Muscle layer of colon (tissue), 2 donors: ENCODE measurements around the gene STX18.

Experiments
- H3K27ac ChIP-seq: one replicate; pipeline ENCODE4 v1.7.0; 2013; ENCODE audit warnings: low read depth, mild to moderate bottlenecking, low read length, moderate library complexity
- H3K27me3 ChIP-seq, 2 donors: one replicate each; pipeline ENCODE4 v1.7.0; 2013; ENCODE audit warnings: low read length in 2 of 2, mild to moderate bottlenecking in 2 of 2; ENCODE audit not compliant: insufficient read depth in 2 of 2, control insufficient read depth in 1 of 2
- H3K36me3 ChIP-seq: one replicate; pipeline ENCODE4 v1.7.0; 2013; ENCODE audit warnings: mild to moderate bottlenecking, low read length; ENCODE audit not compliant: insufficient read depth
- H3K4me1 ChIP-seq: one replicate; pipeline ENCODE4 v1.7.0; 2013; ENCODE audit warnings: mild to moderate bottlenecking, low read length; ENCODE audit not compliant: insufficient read depth
- H3K4me3 ChIP-seq, 2 donors: one replicate each; pipeline ENCODE4 v1.7.0; 2013; ENCODE audit warnings: low read length in 2 of 2, low read depth in 1 of 2, mild to moderate bottlenecking in 1 of 2, moderate library complexity in 1 of 2
- H3K9ac ChIP-seq: one replicate; pipeline ENCODE4 v1.7.0; 2013; ENCODE audit warnings: low read length
- H3K9me3 ChIP-seq: one replicate; pipeline ENCODE4 v1.7.0; 2013; ENCODE audit warnings: mild to moderate bottlenecking, low read length
- donor health status: abdominal sarcoma.
- donor health status: Adenocarcinoma of cecum.

The STX18 gene

DNA sequence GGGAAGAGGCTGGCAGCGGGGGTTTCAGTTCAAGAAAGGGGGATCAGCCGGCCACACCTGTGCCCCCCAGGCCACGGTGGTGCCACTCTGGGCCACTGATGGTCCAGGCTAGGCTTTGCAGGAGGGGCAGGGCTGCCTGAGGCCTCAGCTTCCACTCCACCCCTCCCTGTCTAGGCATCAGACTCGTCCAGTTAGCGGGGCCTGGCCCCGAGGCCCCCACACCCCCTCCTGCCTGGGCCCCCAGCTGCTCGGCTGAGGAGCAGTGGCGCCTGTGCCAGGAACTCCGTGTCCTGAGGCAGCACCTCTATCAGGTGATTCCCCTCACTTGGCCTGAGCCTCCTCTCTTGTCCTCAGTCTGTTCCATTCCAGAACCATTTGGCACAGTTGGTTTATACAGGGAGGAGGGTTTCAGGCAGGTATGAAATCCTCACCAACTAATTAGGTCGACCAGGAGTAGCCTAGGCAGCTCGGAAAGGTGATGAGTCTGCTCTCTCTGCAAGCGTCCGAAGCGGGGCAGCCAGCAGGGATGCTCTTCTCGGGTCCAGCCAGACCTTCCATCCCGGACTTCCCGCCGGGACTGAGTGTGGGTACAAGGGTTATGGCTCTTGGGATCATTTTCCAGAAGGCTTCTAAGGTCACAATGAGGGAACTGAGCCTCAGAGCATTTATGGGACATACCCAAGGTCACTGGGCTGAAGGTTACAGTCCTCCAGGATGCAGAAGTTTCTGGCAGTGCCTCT is 152.8 kb downstream of the STX18 start:
- Histone ChIP-seq H3K36me3 (no peaks in the 10 kb centered on the region), H3K27me3 (peaks cover 0 to 68% of the 10 kb centered on the region in 2 donors), H3K4me1 (no peaks in the 10 kb centered on the region), H3K27ac (no peak overlapping the region), H3K9me3 (no peaks in the 10 kb centered on the region), H3K9ac (no peak overlapping the region), H3K4me3 (no peak overlapping the region)

DNA sequence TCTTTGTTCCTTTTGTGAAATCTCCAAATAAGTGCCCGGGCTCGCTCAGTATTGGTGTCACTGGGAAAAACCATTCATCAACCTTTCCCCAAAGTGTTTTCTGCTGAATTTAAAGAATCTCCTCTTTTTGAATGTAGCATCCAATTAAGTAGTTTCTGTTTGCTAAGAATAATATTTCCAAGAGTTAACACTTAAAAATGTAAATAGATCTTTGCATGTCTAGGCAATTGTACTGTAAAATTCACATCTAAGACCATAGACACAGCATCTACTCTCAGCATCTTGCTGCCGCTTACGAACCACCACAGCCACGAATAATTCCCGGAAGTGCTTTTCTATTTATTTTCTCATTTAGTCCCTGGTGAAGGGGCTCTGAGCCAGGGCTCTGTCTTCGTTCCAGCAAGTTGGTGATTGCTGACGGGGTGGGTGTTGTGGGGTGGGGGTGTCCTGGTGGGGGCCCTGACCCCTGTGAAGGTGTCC is 153.5 kb downstream of the STX18 start:
- Histone ChIP-seq H3K4me3 (no peak overlapping the region), H3K9me3 (no peaks in the 10 kb centered on the region)

DNA sequence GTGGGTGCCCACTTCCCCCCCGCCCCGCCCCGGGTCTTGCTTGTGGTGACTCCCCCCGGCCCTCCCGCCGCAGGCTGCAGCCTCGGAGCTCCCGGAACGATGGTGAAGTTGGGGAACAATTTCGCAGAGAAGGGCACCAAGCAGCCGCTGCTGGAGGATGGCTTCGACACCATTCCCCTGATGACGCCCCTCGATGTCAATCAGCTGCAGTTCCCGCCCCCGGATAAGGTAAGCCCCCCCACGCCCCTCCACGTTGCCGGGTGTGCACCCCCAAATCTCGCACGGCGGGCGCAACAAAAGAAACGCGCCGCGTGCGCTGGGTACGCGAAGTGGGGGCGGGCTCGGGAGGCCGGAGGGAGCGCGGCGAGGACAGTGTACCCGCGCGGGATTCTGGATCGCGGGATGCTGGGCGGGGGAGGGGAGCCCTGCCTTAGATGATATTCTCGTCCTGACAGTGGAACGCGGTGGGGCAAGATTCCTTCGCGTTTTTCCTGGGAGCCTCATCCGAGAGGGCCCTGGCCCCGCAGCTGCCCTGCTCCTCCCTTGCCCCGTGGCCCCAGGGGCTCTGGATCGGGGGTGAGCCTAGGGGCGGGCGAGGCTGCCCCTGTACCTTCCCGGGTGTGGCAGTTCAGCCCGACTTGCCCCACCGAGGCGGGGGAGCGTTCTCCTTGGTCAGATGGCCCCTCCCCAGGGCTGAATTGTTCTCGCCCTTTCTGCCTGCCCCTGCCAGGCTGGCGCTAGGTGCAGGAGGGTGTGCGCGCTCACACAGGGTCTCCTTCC is 154.1 kb downstream of the STX18 start:
- Histone ChIP-seq H3K4me1 (no peaks in the 10 kb centered on the region), H3K27ac (no peak overlapping the region), H3K36me3 (no peaks in the 10 kb centered on the region), H3K27me3 (peaks cover 0 to 67% of the 10 kb centered on the region in 2 donors), H3K9ac (no peak overlapping the region), H3K4me3 (peak overlapping the region in 1 of 2 donors; percentile 14), H3K9me3 (no peaks in the 10 kb centered on the region)

More for the DNA sequence above, 153.5 kb downstream of the STX18 start:
- Histone ChIP-seq H3K36me3 (no peaks in the 10 kb centered on the region), H3K27me3 (peaks cover 0 to 67% of the 10 kb centered on the region in 2 donors), H3K27ac (no peak overlapping the region), H3K9ac (no peak overlapping the region), H3K4me1 (no peaks in the 10 kb centered on the region)

DNA sequence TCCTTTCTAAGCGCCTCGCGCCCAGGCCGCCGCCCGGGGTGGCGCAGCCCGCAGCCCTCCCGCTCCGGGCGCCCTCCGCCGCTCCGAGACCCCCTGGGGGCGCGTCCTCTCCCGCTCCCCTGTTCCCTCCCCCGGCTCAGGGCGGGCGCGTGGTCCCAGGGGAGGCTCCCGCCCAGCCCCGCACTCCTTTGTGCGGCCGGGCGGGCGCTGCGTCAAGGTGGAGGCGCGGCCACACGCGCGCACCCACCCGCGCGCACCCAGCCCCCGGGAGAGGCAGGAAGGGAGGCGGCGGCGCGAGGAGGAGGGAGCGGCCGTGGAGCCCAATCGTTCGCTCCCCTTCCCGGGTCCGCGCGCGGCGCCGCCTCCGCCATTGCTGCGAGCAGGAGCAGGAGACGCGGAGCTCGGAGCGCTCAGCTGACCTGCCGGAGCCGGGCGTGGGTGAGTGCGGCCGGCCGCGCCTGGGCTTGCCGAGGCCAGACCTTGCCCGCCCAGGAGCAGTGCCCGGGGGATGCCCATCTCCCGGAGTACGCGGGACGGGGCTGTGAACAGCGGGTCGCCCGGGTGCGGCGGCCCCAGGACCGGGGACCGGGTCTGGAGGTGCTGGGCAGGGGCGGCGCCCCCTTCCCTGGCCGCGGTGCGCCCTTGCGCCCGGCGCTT is 155.0 kb downstream of the STX18 start, which contains the start of gene NSG1:
NSG1 (plus strand) TSS at position 367 of the 657 bp plus-strand sequence. CDS start 528 bp downstream, outside the sequence.
- Histone ChIP-seq H3K9ac (no peak within 1 kb of the TSS), H3K4me1 (no peaks in the 10 kb centered on the region), H3K36me3 (no peaks in the 10 kb centered on the region), H3K4me3 (peak within 1 kb of the TSS in 1 of 2 donors; percentile 42), H3K9me3 (no peaks in the 10 kb centered on the region), H3K27ac (no peak within 1 kb of the TSS), H3K27me3 (peaks cover 0 to 63% of the 10 kb centered on the region in 2 donors)

- peak overlapping the region in 1 of 2 donors; percentile 42 for H3K4me3 ChIP-seq
- H3K36me3 ChIP-seq: no peaks in the 10 kb centered on the region
- H3K9me3 ChIP-seq: no peaks in the 10 kb centered on the region
- H3K27me3 ChIP-seq: peaks cover 0 to 63% of the 10 kb centered on the region in 2 donors
- no peaks in the 10 kb centered on the region for H3K4me1 ChIP-seq
- no peak overlapping the region for H3K27ac ChIP-seq
- no peak overlapping the region for H3K9ac ChIP-seq
Measured at GRCh38 chr4:4386296-4386735, 155.5 kb downstream of the STX18 start.

DNA sequence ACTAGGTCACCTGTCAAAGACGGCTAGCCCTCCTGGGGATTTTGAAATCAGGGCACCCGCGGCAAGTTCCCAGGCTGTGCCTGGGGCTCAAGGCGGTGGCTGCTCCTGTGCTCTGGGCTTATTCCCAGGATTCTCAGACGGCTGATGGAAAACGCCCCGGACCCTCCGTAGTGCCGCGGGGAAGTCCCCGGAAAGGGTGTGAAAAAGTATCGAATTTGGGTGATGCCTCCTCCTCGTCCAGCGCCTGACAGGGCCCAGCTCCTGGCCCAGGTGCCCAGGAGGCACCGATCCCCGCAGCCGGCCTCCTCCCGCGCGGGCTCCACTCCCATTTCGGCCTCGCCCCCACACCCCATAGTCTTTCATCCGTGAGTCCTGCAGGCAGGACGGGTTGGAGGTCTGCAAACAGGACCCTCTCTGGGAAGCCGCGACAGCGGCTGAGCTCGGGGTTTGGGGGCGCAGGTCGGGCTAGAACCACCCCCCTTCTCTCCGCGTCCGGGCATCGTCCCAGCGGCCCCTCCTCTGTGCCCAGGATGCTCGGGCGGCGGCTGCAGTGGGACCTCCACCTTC is 156.0 kb downstream of the STX18 start:
- Histone ChIP-seq H3K9me3 (no peaks in the 10 kb centered on the region), H3K4me3 (no peak overlapping the region), H3K27ac (no peak overlapping the region), H3K27me3 (peaks cover 0 to 60% of the 10 kb centered on the region in 2 donors), H3K36me3 (no peaks in the 10 kb centered on the region), H3K4me1 (no peaks in the 10 kb centered on the region), H3K9ac (no peak overlapping the region)

DNA sequence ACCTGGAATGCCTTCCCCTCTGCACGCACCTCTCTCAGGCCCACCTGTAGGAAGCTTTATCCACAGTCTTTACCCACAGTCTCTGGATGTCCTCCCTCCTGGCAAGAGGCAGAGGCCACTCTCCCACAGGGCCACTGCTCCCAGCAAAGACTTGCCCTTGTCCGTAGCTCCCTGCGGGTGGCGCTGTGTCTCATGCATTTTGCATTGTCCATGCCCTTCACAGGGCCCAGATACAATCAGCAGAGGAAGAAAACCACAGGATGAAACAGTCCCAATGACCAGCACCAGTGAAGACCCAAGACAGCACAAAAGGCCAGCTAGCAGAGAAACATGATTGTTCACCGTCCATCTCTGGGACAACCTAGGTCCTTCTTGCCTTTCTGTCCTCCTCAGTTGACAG is 157.0 kb downstream of the STX18 start:
- peaks cover 0 to 56% of the 10 kb centered on the region in 2 donors for H3K27me3 ChIP-seq

GRCh38 chr4:4383085-4383484 is 158.8 kb downstream of the STX18 start:
- peaks cover 0 to 39% of the 10 kb centered on the region in 2 donors for H3K27me3 ChIP-seq
- no peak overlapping the region for H3K27ac ChIP-seq
- no peaks in the 10 kb centered on the region for H3K4me1 ChIP-seq
- no peak overlapping the region for H3K4me3 ChIP-seq
- no peaks in the 10 kb centered on the region for H3K9me3 ChIP-seq
- H3K36me3 ChIP-seq: no peaks in the 10 kb centered on the region
- H3K9ac ChIP-seq: no peak overlapping the region

More for the DNA sequence above, 157.0 kb downstream of the STX18 start:
- H3K9me3 ChIP-seq: no peaks in the 10 kb centered on the region
- H3K9ac ChIP-seq: no peak overlapping the region
- H3K27ac ChIP-seq: no peak overlapping the region
- H3K4me3 ChIP-seq: no peak overlapping the region
- no peaks in the 10 kb centered on the region for H3K4me1 ChIP-seq
- no peaks in the 10 kb centered on the region for H3K36me3 ChIP-seq

- Histone ChIP-seq H3K9me3 (no peaks in the 10 kb centered on the region), H3K27ac (no peak overlapping the region), H3K9ac (no peak overlapping the region), H3K27me3 (peaks cover 0 to 4% of the 10 kb centered on the region in 2 donors), H3K4me3 (no peak overlapping the region), H3K4me1 (no peaks in the 10 kb centered on the region), H3K36me3 (no peaks in the 10 kb centered on the region)
Measured at GRCh38 chr4:4379540-4380087, 162.2 kb downstream of the STX18 start.

GRCh38 chr4:4377732-4378460 is 164.0 kb downstream of the STX18 start:
- Histone ChIP-seq H3K27ac (no peak overlapping the region), H3K4me3 (no peak overlapping the region), H3K36me3 (no peaks in the 10 kb centered on the region), H3K27me3 (no peaks in the 10 kb centered on the region), H3K4me1 (no peaks in the 10 kb centered on the region), H3K9ac (no peak overlapping the region), H3K9me3 (no peaks in the 10 kb centered on the region)
